Neural cell (in vitro differentiated cells): Measurements from ENCODE around the gene OXT. TPM values are rescaled to one million over a fixed set of nuclear protein-coding genes. Genes with fewer than 3 reads are reported as not detected.

Experiments used
- H2AFZ ChIP-seq: fragments of 200-600, 300-800 bp; sonication (generic), shearing (Covaris generic); 2 replicates; pipeline ENCODE4 v1.6.0; 2014; ENCODE audit warnings: low read depth, mild to moderate bottlenecking, antibody characterized with exemption, low read length, moderate library complexity
- H3F3A ChIP-seq: fragments of 200-600 bp; shearing (Covaris generic); 2 replicates; pipeline ENCODE4 v1.6.1; 2016; ENCODE audit warnings: mild to moderate bottlenecking, moderate library complexity, mixed read lengths, antibody characterized with exemption, low read length; ENCODE audit not compliant: insufficient read depth, poor library complexity, severe bottlenecking
- H3K27ac ChIP-seq: fragments of 200-600, 300-800 bp; sonication (generic), shearing (Covaris generic); 2 replicates; pipeline ENCODE4 v1.5.1; 2014; ENCODE audit warnings: mild to moderate bottlenecking, low read length, moderate library complexity
- H3K27me3 ChIP-seq: fragments of 300-800, 200-600 bp; sonication (generic), shearing (Covaris generic); 2 replicates; pipeline ENCODE4 v1.6.0; 2014; ENCODE audit warnings: mild to moderate bottlenecking, low read depth, low read length, moderate library complexity; ENCODE audit not compliant: insufficient read depth
- H3K36me3 ChIP-seq: fragments of 300-800, 200-600 bp; sonication (generic), shearing (Covaris generic); 2 replicates; pipeline ENCODE4 v1.5.1; 2014; ENCODE audit warnings: mild to moderate bottlenecking, antibody characterized with exemption, low read length, moderate library complexity; ENCODE audit not compliant: insufficient read depth
- H3K4me2 ChIP-seq: fragments of 300-800, 200-600 bp; sonication (generic), shearing (Covaris generic); 2 replicates; pipeline ENCODE4 v1.6.0; 2014; ENCODE audit warnings: mild to moderate bottlenecking, low read length
- H3K4me3 ChIP-seq: fragments of 300-800, 200-600 bp; sonication (generic), shearing (Covaris generic); 2 replicates; pipeline ENCODE4 v1.5.1; 2014; ENCODE audit warnings: mild to moderate bottlenecking, low read length, moderate library complexity
- H3K79me2 ChIP-seq: fragments of 200-600 bp; shearing (Covaris generic); replicated peaks from 2 replicates; pipeline ENCODE4 v1.6.0; 2014; ENCODE audit warnings: mild to moderate bottlenecking, low read length, moderate library complexity; ENCODE audit not compliant: insufficient read depth
- H3K9ac ChIP-seq: fragments of 300-800, 200-600 bp; sonication (generic), shearing (Covaris generic); 2 replicates; pipeline ENCODE4 v1.6.1; 2016; ENCODE audit warnings: mild to moderate bottlenecking, low read length, mixed read lengths
- H3K9me2 ChIP-seq: fragments of 200-600 bp; shearing (Covaris generic); 2 replicates; pipeline ENCODE4 v1.6.1; 2016; ENCODE audit warnings: mild to moderate bottlenecking, low read length, mixed read lengths; ENCODE audit not compliant: insufficient read depth
- H3K9me3 ChIP-seq: fragments of 200-600, 300-800 bp; sonication (generic), shearing (Covaris generic); 2 replicates; pipeline ENCODE4 v1.6.1; 2016; ENCODE audit warnings: mild to moderate bottlenecking, mixed run types, low read length, moderate library complexity, mixed read lengths
- H4K20me1 ChIP-seq: fragments of 200-600 bp; shearing (Covaris generic); 2 replicates; pipeline ENCODE4 v1.6.1; 2016; ENCODE audit warnings: mild to moderate bottlenecking, mixed run types; ENCODE audit not compliant: insufficient read depth
- CTCF ChIP-seq: fragments of 450-650 bp; IDR thresholded peaks from 2 replicates; pipeline ENCODE4 v1.5.1; 2014; ENCODE audit warnings: antibody characterized with exemption, mild to moderate bottlenecking, moderate library complexity; ENCODE audit not compliant: poor library complexity, severe bottlenecking
- EP300 ChIP-seq: fragments of 450-650 bp; conservative IDR thresholded peaks from 2 replicates; pipeline ENCODE4 v1.6.1; 2014; ENCODE audit warnings: antibody characterized with exemption, mild to moderate bottlenecking, moderate library complexity; ENCODE audit not compliant: poor library complexity, severe bottlenecking
- EZH2 ChIP-seq: fragments of 200-600, 300-800 bp; shearing (Covaris generic), sonication (generic); IDR thresholded peaks from 2 replicates; pipeline ENCODE4 v1.6.1; 2014; ENCODE audit warnings: antibody characterized with exemption, low read length, borderline replicate concordance, mild to moderate bottlenecking; ENCODE audit not compliant: insufficient read depth, poor library complexity, severe bottlenecking
- MXI1 ChIP-seq: fragments of 450-650 bp; conservative IDR thresholded peaks from 2 replicates; pipeline ENCODE4 v1.6.1; 2014; ENCODE audit warnings: antibody characterized with exemption, mild to moderate bottlenecking; ENCODE audit not compliant: poor library complexity, severe bottlenecking
- POLR2AphosphoS5 ChIP-seq: IDR thresholded peaks from 2 replicates; pipeline ENCODE4 v1.6.1; 2012
- RAD21 ChIP-seq: fragments of 450-650 bp; conservative IDR thresholded peaks from 2 replicates; pipeline ENCODE4 v1.6.1; 2014; ENCODE audit warnings: antibody characterized with exemption, mild to moderate bottlenecking, moderate library complexity
- SMC3 ChIP-seq: fragments of 450-650 bp; conservative IDR thresholded peaks from 2 replicates; pipeline ENCODE4 v1.6.1; 2014; ENCODE audit warnings: antibody characterized with exemption, mild to moderate bottlenecking, moderate library complexity; ENCODE audit not compliant: poor library complexity
- TAF1 ChIP-seq: IDR thresholded peaks from 2 replicates; pipeline ENCODE4 v1.6.1; 2012; ENCODE audit warnings: low read depth
- polyA plus RNA-seq: library from polyadenylated mRNA; depleted of rRNA; stranded (reverse); fragments of >200 nt; gene quantifications from 2 replicates; pipeline ENCODE4 v1.2.3, GENCODE V29; 2014
- TF ChIP-seq, protein P1 (sequence below): IDR thresholded peaks from 2 replicates; pipeline ENCODE4 v1.6.1; 2012; ENCODE audit warnings: borderline replicate concordance

OXT gene
- polyA plus RNA-seq, 1 donor from 2014 or later: not detected

DNA sequence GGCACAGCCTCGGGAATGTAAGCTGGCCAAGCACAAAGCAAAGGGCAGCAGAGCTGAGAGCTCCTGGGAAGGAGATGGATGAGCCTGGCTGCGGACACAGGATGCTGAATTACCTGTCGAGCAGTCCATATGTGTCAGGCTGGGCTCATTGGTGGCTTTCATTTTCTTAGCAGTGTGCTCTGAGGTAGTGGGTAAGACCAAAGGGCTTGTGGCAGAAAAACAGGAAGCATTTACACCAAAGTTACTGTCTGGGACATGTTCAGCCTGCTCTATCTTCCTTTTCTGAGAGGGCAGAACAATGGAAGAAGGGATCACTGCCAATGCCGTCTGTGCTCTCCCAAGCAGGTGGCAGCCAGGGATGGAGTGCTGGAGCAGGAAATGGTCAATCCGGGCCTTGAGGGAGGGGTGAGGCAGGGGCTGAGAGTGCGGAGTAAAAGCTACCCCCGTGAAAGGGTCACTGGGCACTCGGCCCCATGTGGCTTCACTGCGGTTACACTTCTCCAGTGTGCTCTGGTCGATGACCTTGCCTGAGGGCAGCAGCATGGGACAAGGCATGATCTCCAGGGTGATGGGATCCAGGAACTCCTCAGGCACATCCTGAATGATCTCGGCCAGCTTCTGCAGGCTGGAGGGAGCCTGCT, 50.0 kb downstream of the OXT start:
- H3F3A ChIP-seq: no peaks in the 10 kb centered on the region
- H3K79me2 ChIP-seq: no peaks in the 10 kb centered on the region
- H4K20me1 ChIP-seq: no peaks in the 10 kb centered on the region
- no peaks in the 10 kb centered on the region for H3K27me3 ChIP-seq
- no peak overlapping the region for H3K9ac ChIP-seq
- H3K9me2 ChIP-seq: no peaks in the 10 kb centered on the region
- no peak overlapping the region for H3K27ac ChIP-seq
- TF ChIP-seq, protein P1, sequence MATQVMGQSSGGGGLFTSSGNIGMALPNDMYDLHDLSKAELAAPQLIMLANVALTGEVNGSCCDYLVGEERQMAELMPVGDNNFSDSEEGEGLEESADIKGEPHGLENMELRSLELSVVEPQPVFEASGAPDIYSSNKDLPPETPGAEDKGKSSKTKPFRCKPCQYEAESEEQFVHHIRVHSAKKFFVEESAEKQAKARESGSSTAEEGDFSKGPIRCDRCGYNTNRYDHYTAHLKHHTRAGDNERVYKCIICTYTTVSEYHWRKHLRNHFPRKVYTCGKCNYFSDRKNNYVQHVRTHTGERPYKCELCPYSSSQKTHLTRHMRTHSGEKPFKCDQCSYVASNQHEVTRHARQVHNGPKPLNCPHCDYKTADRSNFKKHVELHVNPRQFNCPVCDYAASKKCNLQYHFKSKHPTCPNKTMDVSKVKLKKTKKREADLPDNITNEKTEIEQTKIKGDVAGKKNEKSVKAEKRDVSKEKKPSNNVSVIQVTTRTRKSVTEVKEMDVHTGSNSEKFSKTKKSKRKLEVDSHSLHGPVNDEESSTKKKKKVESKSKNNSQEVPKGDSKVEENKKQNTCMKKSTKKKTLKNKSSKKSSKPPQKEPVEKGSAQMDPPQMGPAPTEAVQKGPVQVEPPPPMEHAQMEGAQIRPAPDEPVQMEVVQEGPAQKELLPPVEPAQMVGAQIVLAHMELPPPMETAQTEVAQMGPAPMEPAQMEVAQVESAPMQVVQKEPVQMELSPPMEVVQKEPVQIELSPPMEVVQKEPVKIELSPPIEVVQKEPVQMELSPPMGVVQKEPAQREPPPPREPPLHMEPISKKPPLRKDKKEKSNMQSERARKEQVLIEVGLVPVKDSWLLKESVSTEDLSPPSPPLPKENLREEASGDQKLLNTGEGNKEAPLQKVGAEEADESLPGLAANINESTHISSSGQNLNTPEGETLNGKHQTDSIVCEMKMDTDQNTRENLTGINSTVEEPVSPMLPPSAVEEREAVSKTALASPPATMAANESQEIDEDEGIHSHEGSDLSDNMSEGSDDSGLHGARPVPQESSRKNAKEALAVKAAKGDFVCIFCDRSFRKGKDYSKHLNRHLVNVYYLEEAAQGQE: no peak
- TF ChIP-seq TAF1 (no peak), SMC3 (no peak), RAD21 (no peak), POLR2AphosphoS5 (no peak), EZH2 (no peak), EP300 (no peak), MXI1 (no peak), CTCF (no peak)
- H3K36me3 ChIP-seq: peaks cover 11% of the 10 kb centered on the region
- H3K9me3 ChIP-seq: peaks cover 15% of the 10 kb centered on the region
- H2AFZ ChIP-seq: no peak overlapping the region
- no peak overlapping the region for H3K4me2 ChIP-seq
- no peak overlapping the region for H3K4me3 ChIP-seq

Other genes with a start within 250 kb of the OXT start
- 132 and 156 TPM in 2 replicates for gene PCED1A, start 231.0 kb upstream of the OXT start, polyA plus RNA-seq
- 117 and 150 TPM in 2 replicates for gene VPS16, start 230.9 kb upstream of the OXT start, polyA plus RNA-seq
- 68.2 and 69.1 TPM in 2 replicates for gene PTPRA, start 198.1 kb upstream of the OXT start, polyA plus RNA-seq
- gene GNRH2, start 28.0 kb upstream of the OXT start, polyA plus RNA-seq: 1.9 and 3.0 TPM in 2 replicates
- gene MRPS26, start 25.6 kb upstream of the OXT start, polyA plus RNA-seq: 134 and 142 TPM in 2 replicates
- not detected in 2 replicates for gene AVP, start 13.1 kb downstream of the OXT start, polyA plus RNA-seq
- 14.2 and 17.0 TPM in 2 replicates for gene FASTKD5, start 88.2 kb downstream of the OXT start, polyA plus RNA-seq
- gene UBOX5, start 88.2 kb downstream of the OXT start, polyA plus RNA-seq: 1.8 and 3.6 TPM in 2 replicates
- 33.8 and 42.0 TPM in 2 replicates for gene LZTS3, start 101.9 kb downstream of the OXT start, polyA plus RNA-seq
- gene DDRGK1, start 133.1 kb downstream of the OXT start, polyA plus RNA-seq: 67.6 and 77.8 TPM in 2 replicates
- 87.1 and 89.5 TPM in 2 replicates for gene ITPA, start 137.9 kb downstream of the OXT start, polyA plus RNA-seq
- 0.19 TPM in 1 of 2 replicates, not detected in the other for gene SLC4A11, start 167.6 kb downstream of the OXT start, polyA plus RNA-seq